GM19372 (cell line): ENCODE data around the gene MORC2.

Experiments
- ATAC-seq: cut with Tn5 transposase; IDR thresholded peaks from one replicate; pipeline ENCODE4 v1.9.1; 2021; ENCODE audit warnings: mild to moderate bottlenecking, low read depth, moderate library complexity; ENCODE audit not compliant: unreplicated experiment

MORC2 gene

DNA sequence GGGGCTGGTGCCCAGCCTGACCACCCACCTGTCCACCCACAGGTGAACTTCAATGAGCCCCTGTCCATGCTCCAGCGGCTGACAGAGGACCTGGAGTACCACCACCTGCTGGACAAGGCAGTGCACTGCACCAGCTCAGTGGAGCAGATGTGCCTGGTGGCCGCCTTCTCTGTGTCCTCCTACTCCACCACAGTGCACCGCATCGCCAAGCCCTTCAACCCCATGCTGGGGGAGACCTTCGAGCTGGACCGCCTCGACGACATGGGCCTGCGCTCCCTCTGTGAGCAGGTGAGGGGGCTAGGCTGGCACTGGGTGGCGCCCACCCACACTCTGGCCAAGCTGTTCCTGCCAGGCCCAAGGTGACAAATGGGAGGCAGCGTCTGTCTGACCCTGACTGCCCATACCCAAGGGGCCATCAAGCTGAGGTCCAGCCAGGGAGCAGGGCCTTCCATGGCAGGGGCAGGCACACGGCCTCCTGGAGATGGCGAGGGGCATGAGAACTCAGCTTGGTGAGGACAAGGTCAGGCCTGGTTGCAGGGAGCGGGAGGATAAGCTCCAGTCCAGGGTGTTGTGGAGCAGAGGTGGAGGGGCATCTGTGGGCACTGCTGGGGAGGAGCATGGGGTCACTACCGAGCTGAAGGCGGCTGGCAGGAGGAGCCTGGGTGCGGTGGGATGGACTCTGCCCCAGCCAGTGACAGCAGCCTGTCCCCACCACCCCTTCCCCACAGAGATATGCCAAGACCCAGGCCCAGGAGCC, 77.7 kb downstream of the MORC2 start:
- ATAC-seq, result no peak

DNA sequence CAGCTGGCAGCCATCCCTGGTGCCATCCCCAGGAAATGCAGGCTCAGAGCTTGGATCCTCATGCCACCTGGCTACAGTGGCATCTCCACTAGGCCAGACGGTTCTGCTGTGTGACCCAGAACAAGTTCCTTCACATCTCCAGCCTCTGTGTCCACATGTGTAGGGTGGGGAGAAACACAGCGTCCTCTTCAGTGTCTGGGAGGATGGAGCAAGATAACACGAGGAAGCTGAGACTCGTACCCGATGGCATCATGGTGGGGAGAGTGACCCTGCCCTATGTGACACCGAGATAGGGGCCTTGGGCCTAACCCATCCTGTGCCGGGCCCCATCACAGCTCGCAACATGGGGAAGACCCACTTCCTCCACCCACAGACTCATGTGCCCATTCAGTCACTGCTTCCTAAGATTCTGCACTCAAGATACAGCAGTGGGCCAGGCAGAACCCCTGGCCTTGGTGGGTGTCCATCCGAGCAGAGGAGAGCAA, 78.5 kb downstream of the MORC2 start:
- no peak for ATAC-seq

DNA sequence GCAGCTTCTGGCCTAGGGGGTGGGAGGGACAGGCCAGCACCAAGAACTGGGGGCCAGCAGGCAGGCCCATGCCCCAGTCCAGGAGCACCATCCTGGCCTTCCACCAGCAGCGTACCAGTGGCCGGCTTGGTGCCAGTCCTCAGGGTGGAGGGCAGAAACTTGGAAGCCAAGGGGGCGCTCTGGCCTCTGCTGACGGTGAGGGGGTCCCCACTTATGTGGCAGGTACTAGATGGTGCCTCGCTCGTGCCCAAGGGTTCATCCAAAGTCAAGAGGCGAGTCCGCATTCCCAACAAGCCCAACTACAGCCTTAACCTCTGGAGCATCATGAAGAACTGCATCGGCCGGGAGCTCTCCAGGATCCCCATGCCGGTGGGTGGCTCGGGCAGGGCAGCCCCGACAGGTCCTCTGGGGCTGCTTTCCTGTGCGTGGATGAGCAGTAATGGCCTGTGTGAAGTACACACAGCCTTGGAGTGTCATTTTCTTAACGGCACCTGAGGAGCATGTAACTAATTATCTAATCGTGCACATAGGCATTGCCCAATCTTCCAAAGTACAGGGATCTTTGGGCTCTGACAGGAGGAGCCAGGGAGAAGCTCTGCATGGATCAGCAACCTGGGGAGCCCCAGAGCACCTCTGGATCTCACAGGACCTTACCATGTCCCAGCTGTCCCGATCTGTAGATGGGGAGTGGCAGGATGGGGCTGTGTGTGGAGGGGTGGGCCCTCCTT, 79.1 kb downstream of the MORC2 start:
- no peak for ATAC-seq

DNA sequence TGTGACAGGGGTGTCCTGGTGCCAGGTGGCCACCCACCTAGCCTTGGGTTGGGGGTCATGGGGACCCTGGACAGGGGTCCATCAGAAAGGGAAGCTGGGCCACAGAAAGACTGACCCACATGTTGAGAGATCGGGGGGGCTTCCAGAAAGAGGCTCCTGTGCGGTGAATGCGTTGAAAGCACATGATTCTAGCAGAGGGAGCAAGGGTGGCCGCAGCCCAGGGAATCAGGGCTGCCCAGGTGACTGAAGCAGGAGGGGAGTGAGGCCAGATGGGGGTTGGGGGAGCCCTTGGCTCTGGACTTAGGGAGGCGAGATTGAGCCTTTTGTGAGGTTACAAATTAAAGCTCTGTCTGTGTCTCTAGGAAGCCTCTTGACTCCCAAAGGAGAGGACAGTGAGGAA, 80.7 kb downstream of the MORC2 start:
- no peak for ATAC-seq

DNA sequence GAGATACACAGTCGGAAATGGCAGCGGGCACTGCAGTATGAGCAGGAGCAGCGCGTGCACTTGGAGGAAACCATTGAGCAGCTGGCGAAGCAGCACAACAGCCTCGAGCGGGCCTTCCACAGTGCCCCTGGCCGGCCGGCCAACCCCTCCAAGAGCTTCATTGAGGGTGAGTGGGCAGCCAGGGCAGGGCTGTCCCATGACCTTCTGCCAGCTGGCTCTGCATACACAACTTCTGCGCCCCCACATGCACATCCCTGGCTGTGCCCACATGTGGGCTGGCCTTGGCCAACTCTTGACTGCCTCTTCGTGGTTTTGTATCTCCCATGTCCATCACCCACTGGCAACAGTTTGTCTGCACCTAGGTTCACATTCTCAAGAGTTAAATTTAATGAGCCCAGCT, 81.1 kb downstream of the MORC2 start:
- no peak for ATAC-seq

DNA sequence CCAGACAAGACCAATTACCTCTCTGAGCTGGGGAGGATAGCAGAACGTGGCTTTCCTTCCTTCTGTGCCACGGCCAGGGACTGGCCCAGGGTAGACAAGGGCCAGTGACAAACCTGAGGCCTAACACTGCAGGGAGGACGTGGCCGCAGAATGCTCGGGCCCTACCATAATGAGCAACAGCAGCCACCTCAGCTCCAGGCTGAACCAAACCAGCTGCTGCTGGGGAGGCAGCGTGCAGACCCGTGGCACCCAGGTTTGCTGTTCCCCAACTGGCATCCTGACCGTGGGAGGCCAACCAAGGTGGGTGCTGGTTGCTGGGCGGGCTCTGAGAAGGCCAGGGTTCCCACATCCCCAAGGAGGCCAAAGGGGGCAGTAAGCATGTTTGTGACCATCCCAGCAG, 83.0 kb downstream of the MORC2 start:
- no peak for ATAC-seq

DNA sequence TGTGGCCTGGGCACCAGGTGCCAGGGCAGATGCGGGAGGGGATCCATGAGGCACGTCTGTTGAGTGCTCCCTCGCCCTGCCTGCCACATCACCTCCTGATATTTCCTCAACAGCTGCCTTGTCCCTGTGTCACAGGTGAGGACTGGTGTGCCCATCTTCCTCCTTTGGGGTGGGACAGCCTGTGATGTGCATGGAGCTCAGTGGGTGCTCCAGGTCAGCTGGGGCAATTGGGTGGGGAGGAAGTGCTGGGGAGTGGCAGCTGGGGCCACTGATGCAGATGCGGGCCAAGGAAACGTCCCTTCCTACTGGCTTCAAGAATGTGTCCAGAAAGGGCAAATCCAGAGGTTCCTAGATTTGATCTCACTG, 83.6 kb downstream of the MORC2 start:
- ATAC-seq, result no peak

DNA sequence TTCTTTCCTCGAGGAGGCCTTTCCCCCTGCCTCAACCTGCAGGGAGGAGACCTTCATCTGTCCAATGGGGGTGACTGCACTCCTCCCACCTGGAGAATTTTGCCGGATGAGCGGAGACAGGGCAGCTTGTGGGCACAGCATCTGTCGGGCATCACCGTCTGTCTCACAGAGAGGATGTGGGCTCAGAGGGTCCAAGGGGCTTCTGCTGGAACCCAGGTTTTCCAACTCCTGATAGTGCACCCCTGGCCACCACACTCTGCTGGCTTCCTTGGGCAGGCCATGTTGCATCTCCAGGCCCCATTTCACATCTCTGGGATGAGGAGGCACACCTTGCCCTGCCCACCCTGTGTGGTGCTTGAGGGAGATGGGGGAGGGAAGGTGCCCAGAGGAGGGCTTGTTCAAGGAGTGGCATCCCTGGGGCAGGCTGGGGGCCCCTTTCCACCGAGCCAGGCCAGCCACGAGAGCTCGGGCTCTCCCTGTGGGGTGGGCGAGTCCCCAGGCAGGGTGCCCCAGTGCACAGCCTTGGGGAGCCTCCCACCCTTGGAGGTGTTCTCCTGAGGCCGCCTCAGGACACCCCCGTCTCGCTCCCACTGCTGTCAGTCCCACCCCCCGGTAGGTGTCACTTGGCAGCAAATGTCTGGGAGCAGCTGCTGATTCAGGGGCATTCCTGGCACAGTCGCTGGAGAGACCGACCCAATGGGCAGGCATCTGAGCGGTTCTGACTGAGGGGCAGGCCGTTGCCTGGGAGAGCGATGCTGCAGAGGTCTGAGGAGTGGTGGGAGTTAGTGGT, 84.2 kb downstream of the MORC2 start:
- ATAC-seq, result no peak

DNA sequence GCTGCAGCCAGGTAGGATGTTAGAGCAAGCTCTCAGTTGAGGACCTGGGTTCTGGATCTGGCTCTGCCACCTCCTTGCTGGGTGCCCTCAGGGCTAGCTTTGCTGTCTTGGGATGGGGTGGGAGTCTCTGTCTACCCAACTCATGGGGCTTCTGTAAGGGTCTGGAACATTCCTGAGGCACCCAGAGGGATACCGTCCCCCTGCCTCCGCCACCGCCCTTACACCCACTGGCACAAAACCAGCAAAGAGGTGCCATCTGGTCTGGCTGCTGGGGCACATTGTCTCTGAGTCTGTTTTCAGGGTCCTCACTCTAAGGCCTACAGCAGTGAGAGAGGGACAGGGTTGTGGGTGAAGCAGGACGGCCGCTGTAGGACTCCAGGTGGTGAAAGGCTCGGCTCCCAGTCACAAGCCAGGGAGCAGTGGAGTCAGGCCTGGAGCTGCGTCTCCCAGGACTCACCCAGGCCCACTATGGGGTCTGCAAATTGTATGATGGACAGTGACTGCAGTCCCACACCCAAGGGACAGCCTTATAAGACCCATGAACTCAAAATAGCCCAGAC, 84.9 kb downstream of the MORC2 start:
- no peak for ATAC-seq

DNA sequence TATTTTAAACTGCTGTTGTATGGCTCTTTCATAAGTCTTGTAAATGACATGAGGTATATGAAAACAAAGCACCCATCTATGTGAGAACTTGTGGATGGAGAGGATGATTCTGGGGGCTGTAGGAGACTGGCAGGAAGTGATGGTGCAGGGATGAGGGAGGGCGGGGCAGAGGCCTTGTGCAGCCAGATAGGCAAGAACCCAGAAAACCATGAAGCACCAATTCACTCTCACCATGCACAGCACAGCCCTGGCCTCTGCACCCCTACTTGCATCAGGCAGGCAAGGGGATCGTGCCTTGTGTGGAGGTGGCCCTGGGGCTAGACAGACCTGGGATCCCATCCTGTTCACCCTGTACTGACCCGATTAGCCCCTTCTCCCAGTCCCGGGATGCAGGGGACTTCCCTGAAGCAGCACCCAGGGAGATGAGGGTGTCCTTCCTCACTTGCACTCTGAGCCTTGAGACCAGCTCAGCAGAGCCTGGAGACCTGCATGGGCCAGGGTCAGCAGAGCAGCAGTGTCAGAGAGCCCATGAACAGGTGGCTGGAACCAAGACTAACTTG, 85.5 kb downstream of the MORC2 start:
- no peak for ATAC-seq

DNA sequence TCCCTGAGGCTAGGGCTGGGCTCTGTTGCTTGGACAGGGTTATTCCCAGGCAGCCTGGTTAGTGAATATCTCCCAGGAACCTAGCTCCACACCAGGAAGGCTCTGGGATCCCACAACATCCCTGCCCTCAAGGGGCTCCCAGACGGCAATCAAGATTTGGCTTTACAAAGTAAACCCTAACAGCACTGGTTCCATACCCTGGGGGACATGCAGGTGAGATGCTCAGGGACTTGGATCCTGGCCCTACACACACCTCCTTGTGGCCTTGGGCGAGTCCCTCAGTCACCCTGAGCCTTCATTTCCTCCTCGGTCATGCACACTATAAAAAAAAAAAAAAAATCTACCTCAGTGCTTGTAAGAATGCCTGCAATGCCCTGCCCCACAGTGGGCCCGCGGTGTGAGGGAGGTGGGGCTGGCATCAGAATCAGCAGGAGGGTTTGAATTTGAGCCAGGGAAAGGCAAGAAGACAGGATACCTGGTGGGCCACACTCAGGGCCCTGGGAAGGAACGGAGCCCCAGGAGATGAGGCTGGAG, 86.3 kb downstream of the MORC2 start:
- no peak for ATAC-seq

DNA sequence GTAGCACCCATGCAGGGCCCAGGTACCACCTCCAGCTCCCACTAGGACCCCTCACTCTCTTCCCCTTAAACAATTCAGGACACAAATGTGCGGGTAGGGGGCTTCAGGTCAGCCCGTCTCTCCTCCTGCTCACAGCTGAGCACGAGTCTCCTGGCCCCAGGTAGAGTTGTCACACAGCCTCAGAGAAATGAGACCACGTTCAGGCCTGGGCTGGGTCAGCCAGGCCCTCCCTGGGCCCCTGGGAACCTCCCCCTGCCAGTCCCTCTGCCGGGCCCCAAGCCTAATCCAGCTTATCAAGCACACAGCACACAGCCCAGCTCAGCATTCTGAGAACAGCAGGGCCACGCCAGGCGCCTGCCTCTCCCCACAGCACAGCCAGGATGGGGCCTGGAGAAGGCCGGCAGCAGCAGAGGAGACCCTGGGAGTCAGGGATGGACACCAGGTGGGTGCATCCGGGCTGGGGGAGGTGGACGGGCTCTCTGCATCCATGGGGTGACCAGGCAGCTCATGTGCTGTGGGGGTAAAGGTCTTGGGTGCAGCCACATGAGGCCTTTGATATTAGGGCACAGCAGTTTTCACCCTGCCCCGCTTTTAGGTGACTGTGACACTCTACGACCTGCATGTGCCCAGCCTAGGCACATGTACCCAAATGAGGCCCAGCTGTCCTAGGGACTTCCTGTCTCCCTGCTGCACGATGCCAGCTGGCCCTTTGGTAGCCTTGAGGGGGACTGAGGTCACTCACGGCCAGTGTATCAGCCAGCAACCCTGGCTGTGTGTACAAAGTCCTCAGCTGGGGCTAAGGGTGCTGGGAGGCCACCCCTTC, 87.0 kb downstream of the MORC2 start:
- no peak for ATAC-seq

DNA sequence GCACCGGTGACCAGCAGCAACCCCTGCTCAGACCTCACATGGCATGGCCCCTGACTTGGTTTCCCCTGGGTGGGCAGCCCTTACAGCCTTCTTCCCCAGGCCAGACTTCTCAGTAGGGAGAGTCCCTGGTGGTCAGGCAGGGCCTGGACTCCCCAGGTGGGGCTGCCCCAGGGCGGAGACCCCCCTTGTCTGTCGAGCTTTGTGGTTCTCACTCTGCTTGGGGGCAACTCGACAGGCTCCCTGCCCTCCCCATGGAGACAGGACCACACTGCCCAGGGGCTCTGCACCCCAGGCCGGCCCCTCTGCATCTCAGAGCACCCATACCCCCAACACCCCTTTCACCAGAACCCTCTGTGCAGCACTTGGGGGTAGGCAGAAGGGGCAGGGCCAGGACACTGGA, 87.7 kb downstream of the MORC2 start:
- no peak for ATAC-seq

DNA sequence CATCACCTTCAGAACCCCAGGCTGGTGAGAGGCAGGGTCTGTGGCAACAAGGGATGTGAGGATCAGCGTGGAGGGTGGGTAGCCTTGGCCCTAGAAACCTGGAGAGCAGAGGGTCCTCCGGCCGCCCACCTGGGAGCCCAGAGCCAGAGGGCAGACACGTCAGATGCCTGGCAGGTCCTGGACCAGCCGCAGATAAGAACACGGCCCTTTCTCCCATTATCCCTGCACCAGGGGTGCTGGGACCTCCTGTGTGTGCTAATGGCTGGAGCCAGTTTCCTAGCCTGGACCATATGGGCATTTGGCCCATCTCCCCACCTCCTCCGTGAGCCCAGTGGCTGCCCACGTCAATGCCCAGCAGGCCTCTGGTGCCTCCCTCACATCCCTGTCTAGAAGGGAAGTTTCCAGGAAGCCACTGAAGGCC, 88.4 kb downstream of the MORC2 start:
- ATAC-seq, result no peak

DNA sequence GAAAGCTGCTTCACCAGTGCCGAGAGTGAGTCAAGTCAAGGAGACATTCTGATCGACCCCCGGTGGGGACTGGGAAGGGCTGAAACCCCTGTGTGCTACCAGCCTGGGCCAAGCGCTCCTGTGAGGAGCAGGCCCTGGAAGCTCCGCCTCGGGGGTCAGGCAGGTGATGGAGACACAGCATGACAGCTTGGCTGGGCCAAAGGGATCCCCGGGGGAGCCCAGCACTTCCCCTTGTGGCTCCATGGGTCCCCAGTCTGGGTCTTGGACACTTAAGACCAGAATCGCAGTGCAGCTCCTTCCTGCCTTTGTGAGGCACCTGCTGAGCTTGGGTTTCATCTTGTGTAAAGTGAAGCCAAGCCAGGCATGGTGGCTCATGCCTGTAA, 89.2 kb downstream of the MORC2 start:
- no peak for ATAC-seq

DNA sequence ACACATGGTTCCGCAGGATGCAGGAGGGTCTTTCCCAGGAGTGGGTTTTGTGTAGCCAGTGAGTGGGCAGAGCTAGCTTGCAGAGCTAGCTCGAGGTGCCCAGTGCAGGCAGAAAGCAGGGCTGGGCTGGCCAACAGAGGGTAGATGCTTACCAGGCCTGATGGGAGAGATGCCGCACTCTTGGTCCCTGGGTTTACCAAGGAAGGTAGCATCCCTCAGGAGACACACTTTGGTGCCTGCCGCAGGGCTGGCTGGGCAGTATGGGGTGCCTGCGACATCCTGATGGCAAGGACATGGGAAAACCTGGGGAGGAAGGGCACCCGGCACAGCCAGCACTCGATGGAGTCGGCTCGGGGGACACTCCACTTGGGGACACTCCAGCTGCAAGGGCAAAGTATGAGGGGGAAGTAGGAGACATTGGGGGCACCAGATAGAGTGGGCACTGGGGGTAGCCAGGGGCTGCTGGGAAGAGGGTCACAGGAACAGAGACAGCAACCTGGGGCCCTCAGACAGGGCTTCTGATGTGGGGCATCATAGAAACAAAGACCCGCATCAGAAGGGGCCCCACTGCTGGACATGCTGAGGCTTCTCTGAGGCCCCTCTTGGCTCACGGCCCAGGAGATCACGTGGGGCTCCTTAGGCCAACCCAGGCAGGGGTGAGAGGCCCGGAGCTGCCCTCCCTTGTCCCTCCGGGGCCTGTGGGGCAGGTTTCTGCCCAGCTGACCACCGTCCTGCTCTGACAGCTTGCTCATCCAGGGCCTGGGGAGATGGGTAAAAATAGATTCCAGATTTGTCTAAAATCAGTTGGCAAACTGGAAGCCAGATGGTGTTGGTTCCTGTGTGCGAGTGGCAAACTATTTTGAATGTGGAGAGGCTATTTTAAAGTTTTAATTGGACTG, 89.8 kb downstream of the MORC2 start:
- no peak for ATAC-seq

DNA sequence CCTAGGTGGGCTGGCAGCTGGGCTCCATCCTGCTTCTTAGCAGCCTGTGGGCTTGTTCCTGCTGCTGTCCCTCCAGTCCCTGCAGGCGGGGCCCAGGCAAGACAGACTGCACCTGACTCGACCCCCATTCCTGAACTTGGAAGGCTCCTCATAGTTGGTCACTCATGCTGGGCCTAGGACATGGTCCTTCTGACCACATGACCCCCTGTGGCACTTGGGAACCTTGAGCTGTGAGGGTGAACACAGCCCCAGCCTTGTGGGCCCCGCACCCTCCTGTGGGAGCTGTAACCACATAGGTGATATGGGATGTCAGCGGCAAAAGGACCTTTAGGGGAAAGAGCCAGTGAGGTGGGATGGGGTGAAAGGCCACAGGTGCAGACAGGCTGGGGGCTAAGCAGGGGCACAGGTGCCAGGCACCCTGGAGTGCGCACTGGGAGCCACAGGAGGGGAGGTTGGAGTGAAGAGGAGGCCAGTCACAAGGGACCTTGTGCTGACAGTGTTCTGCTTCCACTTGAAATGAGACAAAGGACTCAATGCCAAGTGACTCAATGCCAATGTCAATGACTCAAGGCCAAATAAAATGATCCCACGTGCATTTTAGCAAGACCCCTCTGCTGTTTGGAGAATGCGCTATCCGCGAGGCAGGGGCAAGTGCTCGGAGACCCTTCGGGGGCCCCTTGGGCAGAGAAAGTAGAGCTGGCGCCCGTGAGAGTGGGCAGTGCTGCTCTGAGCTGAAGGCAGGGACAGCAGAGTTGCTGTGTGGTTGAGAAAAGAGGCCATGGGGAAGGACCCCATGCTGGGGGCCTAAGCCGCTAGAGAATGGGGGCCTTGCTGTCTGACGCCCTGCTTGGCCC, 90.7 kb downstream of the MORC2 start:
- ATAC-seq, result no peak
